Progenitor cell of endocrine pancreas (in vitro differentiated cells): ENCODE results near the gene RACK1. TPM values are rescaled to one million over a fixed set of nuclear protein-coding genes. Genes with fewer than 3 reads are reported as not detected.

Experiments
- DNase-seq: peaks from one replicate; pipeline ENCODE4 v3.0.0; 2021; ENCODE audit warnings: low spot score; ENCODE audit not compliant: unreplicated experiment
- H3K27ac Mint-ChIP-seq: 2 replicates; pipeline ENCODE4 v1.8.0; 2021; ENCODE audit warnings: mild to moderate bottlenecking, moderate library complexity, mixed read lengths
- H3K27me3 Mint-ChIP-seq: 2 replicates; pipeline ENCODE4 v1.8.0; 2021; ENCODE audit warnings: mixed read lengths
- H3K36me3 Mint-ChIP-seq: 2 replicates; pipeline ENCODE4 v1.8.0; 2022; ENCODE audit warnings: mixed read lengths; ENCODE audit not compliant: insufficient read depth
- H3K4me1 Mint-ChIP-seq: 2 replicates; pipeline ENCODE4 v1.8.0; 2021; ENCODE audit warnings: low read depth, mixed read lengths
- H3K4me3 Mint-ChIP-seq: 2 replicates; pipeline ENCODE4 v1.8.0; 2021; ENCODE audit warnings: low read depth, mild to moderate bottlenecking, moderate library complexity, mixed read lengths
- H3K9me3 Mint-ChIP-seq: 2 replicates; pipeline ENCODE4 v1.8.0; 2021; ENCODE audit warnings: low read depth, mixed read lengths
- total RNA-seq: library from RNA; stranded (reverse); gene quantifications from 2 replicates; pipeline ENCODE4 v1.2.1, GENCODE V29; 2021
- TF ChIP-seq, protein P1 (sequence below): fragments of 200-600 bp; sonication (generic); IDR thresholded peaks from one replicate; pipeline ENCODE4 v1.5.0; 2021; ENCODE audit warnings: antibody characterized with exemption, mild to moderate bottlenecking; ENCODE audit not compliant: unreplicated experiment

The RACK1 gene
- total RNA-seq, 1 donor from 2014 or later: 1,855 TPM

DNA sequence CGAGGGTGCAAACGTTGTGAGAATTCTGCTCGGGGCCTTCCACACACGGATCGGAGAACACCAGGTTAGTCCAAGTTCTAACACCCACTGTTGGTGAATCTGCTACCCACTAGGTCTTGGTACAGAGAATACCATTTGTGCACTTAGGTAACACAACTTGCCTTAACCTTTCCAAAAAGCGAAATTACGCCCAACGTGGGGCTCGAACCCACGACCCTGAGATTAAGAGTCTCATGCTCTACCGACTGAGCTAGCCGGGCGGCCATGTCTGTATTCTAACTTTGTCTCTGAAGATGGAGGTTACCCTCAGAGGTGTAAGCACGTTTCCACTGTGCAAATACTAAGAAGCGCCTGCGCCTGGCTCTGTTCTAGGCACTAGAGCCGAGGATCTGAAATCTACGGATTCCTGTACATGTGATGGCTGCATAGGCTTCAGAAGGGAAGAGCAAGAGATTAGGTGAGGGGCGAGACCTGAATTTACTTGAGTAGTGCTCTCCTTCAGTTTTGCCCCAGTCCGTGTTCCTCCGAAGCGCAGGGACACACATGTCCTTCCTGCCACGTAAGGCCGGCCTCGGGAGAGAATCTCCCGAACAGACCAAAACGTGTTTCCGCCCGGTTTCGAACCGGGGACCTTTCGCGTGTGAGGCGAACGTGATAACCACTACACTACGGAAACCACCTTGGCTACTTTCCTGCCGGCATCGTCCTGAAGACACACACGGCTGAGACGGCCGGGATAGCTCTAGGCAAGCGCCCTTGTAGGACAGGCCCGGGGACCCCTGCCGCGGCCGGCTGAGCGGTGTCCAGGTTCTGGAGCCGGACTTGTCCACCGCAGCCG, 21.7 kb downstream of the RACK1 start:
- Mint-ChIP-seq H3K9me3 (no peaks in the 10 kb centered on the region), H3K27ac (peak overlapping the region; percentile 100), H3K27me3 (peaks cover 25% of the 10 kb centered on the region), H3K4me3 (peak overlapping the region; percentile 98), H3K36me3 (peaks cover 7% of the 10 kb centered on the region), H3K4me1 (peaks cover 17% of the 10 kb centered on the region)
- DNase-seq: peak; percentile 94
- TF ChIP-seq, protein P1, sequence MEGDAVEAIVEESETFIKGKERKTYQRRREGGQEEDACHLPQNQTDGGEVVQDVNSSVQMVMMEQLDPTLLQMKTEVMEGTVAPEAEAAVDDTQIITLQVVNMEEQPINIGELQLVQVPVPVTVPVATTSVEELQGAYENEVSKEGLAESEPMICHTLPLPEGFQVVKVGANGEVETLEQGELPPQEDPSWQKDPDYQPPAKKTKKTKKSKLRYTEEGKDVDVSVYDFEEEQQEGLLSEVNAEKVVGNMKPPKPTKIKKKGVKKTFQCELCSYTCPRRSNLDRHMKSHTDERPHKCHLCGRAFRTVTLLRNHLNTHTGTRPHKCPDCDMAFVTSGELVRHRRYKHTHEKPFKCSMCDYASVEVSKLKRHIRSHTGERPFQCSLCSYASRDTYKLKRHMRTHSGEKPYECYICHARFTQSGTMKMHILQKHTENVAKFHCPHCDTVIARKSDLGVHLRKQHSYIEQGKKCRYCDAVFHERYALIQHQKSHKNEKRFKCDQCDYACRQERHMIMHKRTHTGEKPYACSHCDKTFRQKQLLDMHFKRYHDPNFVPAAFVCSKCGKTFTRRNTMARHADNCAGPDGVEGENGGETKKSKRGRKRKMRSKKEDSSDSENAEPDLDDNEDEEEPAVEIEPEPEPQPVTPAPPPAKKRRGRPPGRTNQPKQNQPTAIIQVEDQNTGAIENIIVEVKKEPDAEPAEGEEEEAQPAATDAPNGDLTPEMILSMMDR: no peak

DNA sequence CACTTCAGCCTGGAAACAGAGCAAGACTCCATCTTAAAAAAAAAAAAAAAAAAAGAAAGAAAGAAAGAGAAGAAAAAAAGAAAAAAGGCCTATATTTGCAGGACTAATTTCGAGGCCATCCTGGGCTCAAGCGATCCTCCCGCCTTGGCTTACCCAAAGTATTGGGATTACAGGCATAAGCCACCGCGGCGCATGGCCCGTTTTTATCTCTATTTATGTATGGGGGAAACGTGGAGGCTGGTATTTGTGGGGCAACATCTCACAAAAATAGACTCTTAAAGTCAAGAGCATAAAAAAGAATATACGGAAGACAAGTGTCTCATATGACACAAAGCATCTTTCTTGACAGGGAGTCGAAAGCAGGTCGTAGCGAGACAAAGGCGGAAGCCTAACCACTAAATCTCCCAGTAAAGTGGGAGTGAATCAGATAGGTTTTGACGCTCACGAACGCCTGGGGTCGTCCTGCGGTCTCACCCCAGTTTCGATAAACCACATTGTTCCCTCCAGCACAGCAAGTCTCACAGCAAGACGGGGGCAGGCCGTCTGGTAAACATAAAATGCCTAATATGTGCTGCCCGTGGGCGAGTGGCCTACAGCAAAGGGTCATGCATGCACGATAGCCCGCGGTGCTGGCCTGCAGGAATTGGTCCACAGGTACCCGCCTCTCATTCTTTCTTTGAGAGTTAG, 22.5 kb downstream of the RACK1 start:
- Mint-ChIP-seq H3K9me3 (no peaks in the 10 kb centered on the region), H3K27ac (peak overlapping the region; percentile 100), H3K36me3 (peaks cover 7% of the 10 kb centered on the region), H3K4me3 (peak overlapping the region; percentile 98), H3K4me1 (peaks cover 18% of the 10 kb centered on the region), H3K27me3 (peaks cover 30% of the 10 kb centered on the region)
- DNase-seq: no peak
- TF ChIP-seq, protein P1: no peak

DNA sequence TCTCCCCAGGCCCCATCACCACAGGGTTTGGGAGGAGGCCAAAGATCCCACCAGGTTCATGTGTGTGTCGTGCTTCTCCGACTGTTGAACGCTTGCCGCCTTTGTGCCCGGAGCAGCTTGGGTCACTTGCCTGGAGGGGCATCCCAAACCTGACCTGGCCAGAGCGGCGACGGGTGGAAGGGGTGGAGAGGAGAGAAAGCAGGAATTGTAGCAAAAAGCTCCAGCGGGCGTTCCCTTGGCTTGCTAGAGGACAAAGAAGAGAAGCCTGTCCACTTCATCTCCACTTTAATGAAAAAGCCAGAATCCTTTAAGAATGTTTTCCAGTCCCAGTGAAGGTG, 23.6 kb downstream of the RACK1 start:
- no peak for DNase-seq
- peaks cover 7% of the 10 kb centered on the region for H3K36me3 Mint-ChIP-seq
- H3K4me3 Mint-ChIP-seq: no peak overlapping the region
- H3K9me3 Mint-ChIP-seq: no peaks in the 10 kb centered on the region
- TF ChIP-seq, protein P1: no peak
- H3K4me1 Mint-ChIP-seq: peaks cover 19% of the 10 kb centered on the region
- H3K27ac Mint-ChIP-seq: peak overlapping the region; percentile 76
- H3K27me3 Mint-ChIP-seq: peaks cover 33% of the 10 kb centered on the region

DNA sequence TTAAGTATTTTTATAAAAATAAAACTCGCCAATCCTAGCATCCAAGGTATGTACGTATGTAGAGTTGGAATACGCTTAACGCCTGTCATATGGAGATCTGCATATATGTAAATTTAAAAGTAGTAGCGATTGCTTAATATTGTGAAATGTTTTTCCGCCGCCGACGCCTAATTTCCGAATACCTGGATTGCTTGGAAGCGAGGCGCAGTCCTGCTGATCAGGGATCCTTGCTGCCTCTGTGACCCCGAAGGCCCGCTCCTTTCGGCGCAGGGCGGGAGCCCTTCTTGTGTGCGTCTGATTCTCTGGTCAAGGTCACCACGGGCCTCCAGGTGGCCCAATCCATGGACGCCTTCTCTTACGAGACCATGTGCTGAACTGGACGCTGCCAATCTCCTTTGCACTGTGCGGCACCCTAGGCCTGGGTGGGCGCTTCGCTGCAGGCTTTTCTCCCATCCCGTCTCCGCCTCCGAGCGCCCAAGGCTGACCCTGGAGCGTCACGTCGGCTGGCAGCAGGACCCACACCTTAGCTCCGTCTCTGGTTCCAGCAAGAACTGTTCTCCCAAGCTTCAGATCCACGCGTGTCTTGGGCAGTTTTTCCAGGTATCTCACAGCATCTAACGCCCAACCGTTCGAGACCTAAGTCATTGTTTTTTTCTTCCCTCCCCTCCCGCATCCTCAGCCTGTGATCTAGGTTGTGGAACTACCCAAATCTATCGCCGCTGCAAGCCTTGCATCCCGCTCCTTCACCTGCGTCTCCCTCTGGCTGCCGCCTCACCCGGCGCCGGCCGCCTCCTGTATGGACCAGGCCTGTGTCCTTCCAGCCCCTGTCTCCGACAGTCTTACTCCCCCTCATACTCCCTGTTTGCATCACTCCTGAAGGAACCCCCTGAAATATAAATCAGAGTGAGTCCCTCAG, 24.2 kb downstream of the RACK1 start:
- H3K4me3 Mint-ChIP-seq: no peak overlapping the region
- peak overlapping the region; percentile 76 for H3K27ac Mint-ChIP-seq
- H3K9me3 Mint-ChIP-seq: no peaks in the 10 kb centered on the region
- no peak for DNase-seq
- TF ChIP-seq, protein P1: no peak
- peaks cover 16% of the 10 kb centered on the region for H3K4me1 Mint-ChIP-seq
- peaks cover 36% of the 10 kb centered on the region for H3K27me3 Mint-ChIP-seq
- H3K36me3 Mint-ChIP-seq: peaks cover 7% of the 10 kb centered on the region

GRCh38 chr5:181218795-181219124, 24.9 kb downstream of the RACK1 start:
- peaks cover 40% of the 10 kb centered on the region for H3K27me3 Mint-ChIP-seq

More at GRCh38 chr5:181218795-181219124, 24.9 kb downstream of the RACK1 start:
- peak overlapping the region; percentile 99 for H3K27ac Mint-ChIP-seq
- DNase-seq: no peak
- H3K4me3 Mint-ChIP-seq: peak overlapping the region; percentile 57
- TF ChIP-seq, protein P1: no peak
- H3K9me3 Mint-ChIP-seq: no peaks in the 10 kb centered on the region
- peaks cover 9% of the 10 kb centered on the region for H3K4me1 Mint-ChIP-seq
- peaks cover 5% of the 10 kb centered on the region for H3K36me3 Mint-ChIP-seq
